ENCODE results near the gene TOP3B.

GRCh38 chr22:21909871-21910270 is 72.7 kb downstream of the TOP3B start:
- TF ChIP-seq CTCF (IDR thresholded peaks at IDR 0.05) (no peak), POLR2A (IDR thresholded peaks at IDR 0.05) (no peak), EP300 (IDR thresholded peaks at IDR 0.05) (no peak)

All from tibial nerve (tissue), 4 donors.